K562 (cell line): ENCODE data around the gene RPP21. TPM values are rescaled to one million over a fixed set of nuclear protein-coding genes. Genes with fewer than 3 reads are reported as not detected.

Experiments used
- ARHGAP35 ChIP-seq: fragments of 450-650 bp; IDR thresholded peaks from 2 replicates; pipeline ENCODE4 v1.6.1; 2018; ENCODE audit not compliant: partially characterized antibody
- ATF3 ChIP-seq, 2 experiments: fragments of 450-650 bp in 1 of 2; sonication (generic) in 1 of 2; formaldehyde crosslinking in 1 of 2; IDR thresholded peaks in 1 of 2; conservative IDR thresholded peaks in 1 of 2; 2 replicates each; pipeline versions ENCODE4 v1.6.1 to v1.8.1; 2016 to 2023; ENCODE audit warnings: mild to moderate bottlenecking in 2 of 2, moderate library complexity in 2 of 2, inconsistent platforms in 1 of 2, missing genetic modification reagents in 1 of 2
- BDP1 ChIP-seq: IDR thresholded peaks from 3 replicates; pipeline ENCODE4 v1.6.1; 2011; ENCODE audit not compliant: insufficient read length, insufficient read depth
- CTBP1 ChIP-seq: fragments of 450-650 bp; IDR thresholded peaks from 2 replicates; pipeline ENCODE4 v1.6.1; 2016; ENCODE audit warnings: borderline replicate concordance
- FOXK2 ChIP-seq, 2 experiments: fragments of 450-650 bp; IDR thresholded peaks in 1 of 2; conservative IDR thresholded peaks in 1 of 2; 2 replicates each; pipeline ENCODE4 v1.6.1; 2016; ENCODE audit warnings: low read depth in 2 of 2, mild to moderate bottlenecking in 1 of 2
- HDAC1 ChIP-seq, 2 experiments: fragments of 450-650 bp; IDR thresholded peaks; 2 replicates each; pipeline ENCODE4 v1.6.1; 2016 to 2017; ENCODE audit warnings: inconsistent platforms in 1 of 2, mild to moderate bottlenecking in 1 of 2, moderate library complexity in 1 of 2
- HIVEP1 ChIP-seq: fragments of 250-450 bp; sonication (Bioruptor Pico); IDR thresholded peaks from 2 replicates; pipeline ENCODE4 v1.4.0; 2020; ENCODE audit warnings: mild to moderate bottlenecking
- HMBOX1 ChIP-seq: sonication (generic); IDR thresholded peaks from 2 replicates; pipeline ENCODE4 v1.6.1; 2016
- HNRNPLL ChIP-seq: fragments of 200-400 bp; formaldehyde crosslinking; IDR thresholded peaks from 2 replicates; pipeline ENCODE4 v1.6.1; 2017; ENCODE audit warnings: low read length, low read depth, mild to moderate bottlenecking; ENCODE audit not compliant: poor library complexity, severe bottlenecking
- LCOR ChIP-seq: sonication (generic); formaldehyde crosslinking; IDR thresholded peaks from 2 replicates; pipeline ENCODE4 v1.8.0; 2022; ENCODE audit warnings: mild to moderate bottlenecking, missing genetic modification reagents
- MTA3 ChIP-seq: fragments of 450-650 bp; formaldehyde crosslinking; IDR thresholded peaks from 2 replicates; pipeline ENCODE4 v1.6.1; 2017; ENCODE audit warnings: mild to moderate bottlenecking, borderline replicate concordance
- MYC ChIP-seq, 2 experiments: fragments of 250-450 bp in 1 of 2; sonication (Bioruptor Pico) in 1 of 2; IDR thresholded peaks; 2 replicates each; pipeline versions ENCODE4 v1.5.1 to v1.6.1; 2012 to 2021; ENCODE audit warnings: low read depth in 2 of 2, borderline replicate concordance in 1 of 2, improper control_type of control experiment in 1 of 2, low read length in 1 of 2, mild to moderate bottlenecking in 1 of 2, moderate library complexity in 1 of 2
- POLR2AphosphoS2 ChIP-seq: IDR thresholded peaks from 2 replicates; pipeline ENCODE4 v1.6.1; 2012; ENCODE audit warnings: low read length, improper control_type of control experiment
- ZC3H4 ChIP-seq: sonication (generic); formaldehyde crosslinking; IDR thresholded peaks from 2 replicates; pipeline ENCODE4 v1.9.0; 2021; ENCODE audit warnings: missing genetic modification reagents, borderline replicate concordance
- ZNF165 ChIP-seq: fragments of 250-450 bp; sonication (Bioruptor Pico); IDR thresholded peaks from 2 replicates; pipeline ENCODE4 v1.4.0; 2020; ENCODE audit warnings: borderline replicate concordance
- ZNF583 ChIP-seq: fragments of 250-450 bp; sonication (Bioruptor Pico); IDR thresholded peaks from 2 replicates; pipeline ENCODE4 v1.4.0; 2020
- ZNF584 ChIP-seq: fragments of 200-800 bp; sonication (Bioruptor generic); IDR thresholded peaks from 2 replicates; pipeline ENCODE4 v1.6.1; 2016; ENCODE audit warnings: low read depth, mild to moderate bottlenecking, missing genetic modification characterization, missing compliant biosample characterization
- ZNF707 ChIP-seq: fragments of 250-450 bp; sonication (Bioruptor Pico); conservative IDR thresholded peaks from 2 replicates; pipeline ENCODE4 v1.8.0; 2022; ENCODE audit warnings: inconsistent platforms, mild to moderate bottlenecking, moderate library complexity
- ZNF764 ChIP-seq: fragments of 250-450 bp; sonication (Bioruptor Pico); IDR thresholded peaks from 2 replicates; pipeline ENCODE4 v1.4.0; 2020; ENCODE audit warnings: low read depth, mild to moderate bottlenecking, moderate library complexity
- polyA plus RNA-seq, 8 experiments: library from polyadenylated mRNA; depleted of rRNA in 4 of 8; stranded (reverse) in 5 of 8; unstranded in 3 of 8; fragments of >200 nt; fragmentation: Nextera tagmentation in 2 of 8; fragmentation: Illumina TruSeq in 1 of 8; extraction: Ambion mirVana in 2 of 8; extraction: Trizol in 1 of 8; gene quantifications; 2 replicates each; pipeline versions ENCODE4 v1.2.1 to v1.2.3, GENCODE V29; 2011 to 2014; ENCODE audit warnings: inconsistent platforms in 1 of 8, missing spikeins in 1 of 8
- total RNA-seq, 7 experiments: library from RNA; depleted of rRNA in 6 of 7; stranded (reverse); fragments of >200 nt in 6 of 7; fragmentation: Illumina TruSeq in 2 of 7; extraction: Trizol in 2 of 7; gene quantifications; 2 replicates each; pipeline versions ENCODE4 v1.2.1 to v1.2.3, GENCODE V29; 2011 to 2021; ENCODE audit warnings: low replicate concordance in 1 of 7
- TF ChIP-seq, protein P1 (sequence below): fragments of 450-650 bp; IDR thresholded peaks from 2 replicates; pipeline ENCODE4 v1.6.1; 2016; ENCODE audit warnings: borderline replicate concordance
- TF ChIP-seq, protein P2 (sequence below): fragments of 250-450 bp; sonication (Bioruptor Pico); IDR thresholded peaks from 2 replicates; pipeline ENCODE4 v1.5.0; 2021
- TF ChIP-seq, protein P3 (sequence below): fragments of 450-650 bp; conservative IDR thresholded peaks from 2 replicates; pipeline ENCODE4 v1.6.1; 2016; ENCODE audit warnings: missing genetic modification characterization, low read depth, mild to moderate bottlenecking, missing compliant biosample characterization, moderate library complexity

RPP21 gene
- total and polyA plus RNA-seq, 9 of the 15 experiments (the other 6 are each of a cell fraction or from before 2014, with no cell fraction given), result 62.1 to 362 (median 166) TPM

DNA sequence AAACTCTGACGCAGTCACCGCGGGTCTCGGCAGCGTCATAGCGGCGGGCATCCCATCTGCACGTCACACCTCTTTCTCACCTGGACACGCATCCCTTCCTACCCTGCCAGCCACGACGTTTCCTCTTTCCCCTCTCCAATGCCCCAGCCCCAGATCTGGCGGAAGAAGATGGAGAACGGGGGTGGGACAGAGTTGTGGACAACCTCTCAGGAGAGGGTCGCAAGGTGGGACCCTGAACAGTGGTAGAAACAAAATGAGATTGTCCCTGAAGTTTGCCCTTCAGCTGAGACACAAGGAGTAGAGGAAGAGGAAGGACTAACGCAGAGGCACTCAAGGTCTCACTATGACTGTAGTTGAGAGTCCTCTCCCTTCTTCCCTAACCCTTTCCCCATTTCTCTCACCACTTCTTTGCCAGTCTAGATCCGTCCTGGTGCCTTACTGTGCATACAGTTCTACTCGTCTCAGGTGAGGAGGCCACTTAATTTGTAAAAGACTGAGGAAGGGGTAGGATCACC, 17.7 kb upstream of the RPP21 start (continued):
- TF ChIP-seq HDAC1 (IDR thresholded peaks at IDR 0.05) (peak in 1 of 2 experiments; percentile 55; a peak in 2 of 4 replicates), ARHGAP35 (no peak), ATF3 (IDR thresholded peaks at IDR 0.05) (0 out of 2 replicates have a peak, but pooled peaks have one; percentile 37), ATF3 (CRISPR knock-in tag; conservative IDR thresholded peaks at IDR 0.05) (no peak), CTBP1 (peak; percentile 40; the same call in 1 of the 2 replicates), MTA3 (peak; percentile 9; the same call in 1 of the 2 replicates), HIVEP1 (CRISPR knock-in tag) (no peak), MYC (IDR thresholded peaks at IDR 0.05; ENCODE audit: low read depth, low read length) (no peak), MYC (CRISPR knock-in tag; IDR thresholded peaks at IDR 0.05; ENCODE audit: borderline replicate concordance, low read depth) (no peak), ZNF584 (CRISPR knock-in tag) (no peak), ZNF707 (no peak), ZNF165 (peak; percentile 32; the same call in 1 of the 2 replicates), ZNF583 (CRISPR knock-in tag) (no peak), POLR2AphosphoS2 (0 out of 2 replicates have a peak, but pooled peaks have one; percentile 4), FOXK2 (conservative IDR thresholded peaks at IDR 0.05 in 1 of 2, IDR thresholded peaks at IDR 0.05 in 1 of 2; ENCODE audit: low read depth in 2 of 2) (0 out of 4 replicates have a peak, but pooled peaks of 1 of the 2 experiments have one; percentile 18), ZNF764 (CRISPR knock-in tag) (no peak), ZC3H4 (peak; percentile 69; the same call in 1 of the 2 replicates), HMBOX1 (peak; percentile 41; the same call in 1 of the 2 replicates), HNRNPLL (peak; percentile 0), BDP1 (no peak), LCOR (CRISPR knock-in tag) (no peak)
- TF ChIP-seq, protein P1, sequence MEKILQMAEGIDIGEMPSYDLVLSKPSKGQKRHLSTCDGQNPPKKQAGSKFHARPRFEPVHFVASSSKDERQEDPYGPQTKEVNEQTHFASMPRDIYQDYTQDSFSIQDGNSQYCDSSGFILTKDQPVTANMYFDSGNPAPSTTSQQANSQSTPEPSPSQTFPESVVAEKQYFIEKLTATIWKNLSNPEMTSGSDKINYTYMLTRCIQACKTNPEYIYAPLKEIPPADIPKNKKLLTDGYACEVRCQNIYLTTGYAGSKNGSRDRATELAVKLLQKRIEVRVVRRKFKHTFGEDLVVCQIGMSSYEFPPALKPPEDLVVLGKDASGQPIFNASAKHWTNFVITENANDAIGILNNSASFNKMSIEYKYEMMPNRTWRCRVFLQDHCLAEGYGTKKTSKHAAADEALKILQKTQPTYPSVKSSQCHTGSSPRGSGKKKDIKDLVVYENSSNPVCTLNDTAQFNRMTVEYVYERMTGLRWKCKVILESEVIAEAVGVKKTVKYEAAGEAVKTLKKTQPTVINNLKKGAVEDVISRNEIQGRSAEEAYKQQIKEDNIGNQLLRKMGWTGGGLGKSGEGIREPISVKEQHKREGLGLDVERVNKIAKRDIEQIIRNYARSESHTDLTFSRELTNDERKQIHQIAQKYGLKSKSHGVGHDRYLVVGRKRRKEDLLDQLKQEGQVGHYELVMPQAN, result peak; percentile 78
- TF ChIP-seq, protein P2, sequence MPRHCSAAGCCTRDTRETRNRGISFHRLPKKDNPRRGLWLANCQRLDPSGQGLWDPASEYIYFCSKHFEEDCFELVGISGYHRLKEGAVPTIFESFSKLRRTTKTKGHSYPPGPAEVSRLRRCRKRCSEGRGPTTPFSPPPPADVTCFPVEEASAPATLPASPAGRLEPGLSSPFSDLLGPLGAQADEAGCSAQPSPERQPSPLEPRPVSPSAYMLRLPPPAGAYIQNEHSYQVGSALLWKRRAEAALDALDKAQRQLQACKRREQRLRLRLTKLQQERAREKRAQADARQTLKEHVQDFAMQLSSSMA (CRISPR knock-in tag), result 0 out of 2 replicates have a peak, but pooled peaks have one; percentile 38
- TF ChIP-seq, protein P3, sequence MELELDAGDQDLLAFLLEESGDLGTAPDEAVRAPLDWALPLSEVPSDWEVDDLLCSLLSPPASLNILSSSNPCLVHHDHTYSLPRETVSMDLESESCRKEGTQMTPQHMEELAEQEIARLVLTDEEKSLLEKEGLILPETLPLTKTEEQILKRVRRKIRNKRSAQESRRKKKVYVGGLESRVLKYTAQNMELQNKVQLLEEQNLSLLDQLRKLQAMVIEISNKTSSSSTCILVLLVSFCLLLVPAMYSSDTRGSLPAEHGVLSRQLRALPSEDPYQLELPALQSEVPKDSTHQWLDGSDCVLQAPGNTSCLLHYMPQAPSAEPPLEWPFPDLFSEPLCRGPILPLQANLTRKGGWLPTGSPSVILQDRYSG (tag), result no peak
